Endodermal cell (in vitro differentiated cells): ENCODE data around the gene CD80. TPM values are rescaled to one million over a fixed set of nuclear protein-coding genes. Genes with fewer than 3 reads are reported as not detected.

Experiments
- DNase-seq: peaks from one replicate; pipeline ENCODE4 v3.0.0-alpha.2; 2017
- H3K27ac ChIP-seq: 2 replicates; pipeline ENCODE4 v1.5.1; 2013; ENCODE audit warnings: mild to moderate bottlenecking, low read depth, low read length, moderate library complexity
- H3K27me3 ChIP-seq: 2 replicates; pipeline ENCODE4 v1.6.1; 2013; ENCODE audit warnings: mild to moderate bottlenecking, low read length, moderate library complexity; ENCODE audit not compliant: insufficient read depth, control insufficient read depth, poor library complexity, severe bottlenecking
- H3K36me3 ChIP-seq: 2 replicates; pipeline ENCODE4 v1.7.0; 2013; ENCODE audit warnings: mild to moderate bottlenecking, low read length, moderate library complexity; ENCODE audit not compliant: control insufficient read depth, insufficient read depth
- H3K4me1 ChIP-seq: one replicate; pipeline ENCODE4 v1.7.0; 2013; ENCODE audit warnings: low read length; ENCODE audit not compliant: control insufficient read depth, insufficient read depth
- H3K4me3 ChIP-seq: 2 replicates; pipeline ENCODE4 v1.5.1; 2013; ENCODE audit warnings: mild to moderate bottlenecking, low read length, moderate library complexity
- H3K9ac ChIP-seq: 2 replicates; pipeline ENCODE4 v1.6.1; 2013; ENCODE audit warnings: mild to moderate bottlenecking, low read length, moderate library complexity; ENCODE audit not compliant: poor library complexity, severe bottlenecking; ENCODE audit errors: extremely low read depth
- H3K9me3 ChIP-seq: 2 replicates; pipeline ENCODE4 v1.6.1; 2013; ENCODE audit warnings: mild to moderate bottlenecking, low read length, moderate library complexity; ENCODE audit not compliant: control insufficient read depth
- H3K27ac Mint-ChIP-seq: 2 replicates; pipeline ENCODE4 v1.8.0; 2020; ENCODE audit warnings: mixed read lengths
- H3K27me3 Mint-ChIP-seq: 2 replicates; pipeline ENCODE4 v1.8.0; 2021; ENCODE audit warnings: mild to moderate bottlenecking, mixed read lengths; ENCODE audit not compliant: insufficient read depth
- H3K36me3 Mint-ChIP-seq: 2 replicates; pipeline ENCODE4 v1.8.0; 2020; ENCODE audit warnings: low read depth, mixed read lengths
- H3K4me1 Mint-ChIP-seq: 2 replicates; pipeline ENCODE4 v1.8.0; 2020; ENCODE audit warnings: mixed read lengths
- H3K4me3 Mint-ChIP-seq: 2 replicates; pipeline ENCODE4 v1.8.0; 2020; ENCODE audit warnings: mild to moderate bottlenecking, moderate library complexity, mixed read lengths
- H3K9me3 Mint-ChIP-seq: 2 replicates; pipeline ENCODE4 v1.8.0; 2020; ENCODE audit warnings: mild to moderate bottlenecking, mixed read lengths
- WGBS, 2 experiments: methylation state at CpG; one replicate each; pipeline versions ENCODE4 v1.1.5 to v1.1.7; 2013; ENCODE audit warnings: missing lambda C conversion rate in 2 of 2, mixed read lengths in 1 of 2; ENCODE audit not compliant: insufficient coverage in 1 of 2, insufficient read length in 1 of 2; 5-methylcytosine and 5-hydroxymethylcytosine counted together
- total RNA-seq, 2 donors: library from RNA; stranded (reverse); fragmentation: NEBNext Ultra II Directional in 1 of 2; extraction: Animal tissue kit (Norgen Biotek cat#: 25700) in 1 of 2; gene quantifications; 2 replicates in 1 of 2; 3 replicates in 1 of 2; pipeline ENCODE4 v1.2.1, GENCODE V29; 2021
- TF ChIP-seq, protein P1 (sequence below): fragments of 200-600 bp; sonication (generic); conservative IDR thresholded peaks from 2 replicates; pipeline ENCODE4 v1.5.0; 2021; ENCODE audit warnings: antibody characterized with exemption, mild to moderate bottlenecking

The CD80 gene
- total RNA-seq, 2 donors from 2014 or later: 2.2 to 2.5 TPM

DNA sequence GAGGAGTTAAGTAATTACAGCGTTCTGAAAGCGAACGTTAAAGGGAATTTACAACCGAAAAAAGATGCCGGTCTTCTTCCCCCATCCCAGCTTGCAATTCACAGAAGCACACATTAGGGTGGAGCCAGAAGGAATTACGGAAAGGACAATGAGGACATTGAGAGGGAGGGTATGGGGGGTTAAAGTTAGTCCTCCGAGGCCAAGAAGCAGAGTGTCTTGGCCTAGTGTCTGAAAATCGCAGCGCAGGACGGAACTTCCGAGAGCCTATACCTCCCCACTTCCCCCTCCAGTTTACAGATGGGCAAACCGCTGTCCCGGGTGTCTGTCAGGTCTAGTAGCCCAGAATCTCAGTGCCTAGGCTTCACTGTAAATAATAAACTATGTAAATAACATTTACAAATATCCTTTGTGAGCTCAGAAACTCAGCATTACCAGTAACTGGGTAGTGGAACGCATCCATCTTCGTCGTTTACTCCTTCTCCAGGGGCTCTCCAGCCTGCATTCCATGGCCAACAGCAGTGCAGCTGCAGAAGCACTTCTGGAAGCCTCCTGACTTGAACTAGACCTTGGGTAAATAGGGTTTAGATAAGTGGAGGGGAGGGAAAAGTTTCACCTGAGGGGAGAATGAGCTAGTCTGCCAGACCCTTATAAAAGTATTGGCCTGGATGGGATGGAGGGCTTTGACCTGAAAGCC is 20.8 kb upstream of the CD80 start:
- peak; percentile 70 for DNase-seq
- peak overlapping the region; percentile 92 for H3K4me3 ChIP-seq
- H3K4me3 Mint-ChIP-seq: peak overlapping the region; percentile 80
- H3K9me3 ChIP-seq: no peaks in the 10 kb centered on the region
- H3K9ac ChIP-seq: peak overlapping the region; percentile 70
- no peaks in the 10 kb centered on the region for H3K36me3 ChIP-seq
- H3K27me3 ChIP-seq: no peaks in the 10 kb centered on the region
- WGBS, 2 experiments: 22 to 29% methylated on average over 9 to 16 of the region's 16 CpGs
- H3K36me3 Mint-ChIP-seq: peaks cover 6% of the 10 kb centered on the region
- peaks cover 35% of the 10 kb centered on the region for H3K4me1 Mint-ChIP-seq
- H3K27ac ChIP-seq: peak overlapping the region; percentile 77
- H3K9me3 Mint-ChIP-seq: no peaks in the 10 kb centered on the region
- peaks cover 9% of the 10 kb centered on the region for H3K27me3 Mint-ChIP-seq
- H3K27ac Mint-ChIP-seq: peak overlapping the region; percentile 99
- TF ChIP-seq, protein P1, sequence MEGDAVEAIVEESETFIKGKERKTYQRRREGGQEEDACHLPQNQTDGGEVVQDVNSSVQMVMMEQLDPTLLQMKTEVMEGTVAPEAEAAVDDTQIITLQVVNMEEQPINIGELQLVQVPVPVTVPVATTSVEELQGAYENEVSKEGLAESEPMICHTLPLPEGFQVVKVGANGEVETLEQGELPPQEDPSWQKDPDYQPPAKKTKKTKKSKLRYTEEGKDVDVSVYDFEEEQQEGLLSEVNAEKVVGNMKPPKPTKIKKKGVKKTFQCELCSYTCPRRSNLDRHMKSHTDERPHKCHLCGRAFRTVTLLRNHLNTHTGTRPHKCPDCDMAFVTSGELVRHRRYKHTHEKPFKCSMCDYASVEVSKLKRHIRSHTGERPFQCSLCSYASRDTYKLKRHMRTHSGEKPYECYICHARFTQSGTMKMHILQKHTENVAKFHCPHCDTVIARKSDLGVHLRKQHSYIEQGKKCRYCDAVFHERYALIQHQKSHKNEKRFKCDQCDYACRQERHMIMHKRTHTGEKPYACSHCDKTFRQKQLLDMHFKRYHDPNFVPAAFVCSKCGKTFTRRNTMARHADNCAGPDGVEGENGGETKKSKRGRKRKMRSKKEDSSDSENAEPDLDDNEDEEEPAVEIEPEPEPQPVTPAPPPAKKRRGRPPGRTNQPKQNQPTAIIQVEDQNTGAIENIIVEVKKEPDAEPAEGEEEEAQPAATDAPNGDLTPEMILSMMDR: no peak
- no peaks in the 10 kb centered on the region for H3K4me1 ChIP-seq

DNA sequence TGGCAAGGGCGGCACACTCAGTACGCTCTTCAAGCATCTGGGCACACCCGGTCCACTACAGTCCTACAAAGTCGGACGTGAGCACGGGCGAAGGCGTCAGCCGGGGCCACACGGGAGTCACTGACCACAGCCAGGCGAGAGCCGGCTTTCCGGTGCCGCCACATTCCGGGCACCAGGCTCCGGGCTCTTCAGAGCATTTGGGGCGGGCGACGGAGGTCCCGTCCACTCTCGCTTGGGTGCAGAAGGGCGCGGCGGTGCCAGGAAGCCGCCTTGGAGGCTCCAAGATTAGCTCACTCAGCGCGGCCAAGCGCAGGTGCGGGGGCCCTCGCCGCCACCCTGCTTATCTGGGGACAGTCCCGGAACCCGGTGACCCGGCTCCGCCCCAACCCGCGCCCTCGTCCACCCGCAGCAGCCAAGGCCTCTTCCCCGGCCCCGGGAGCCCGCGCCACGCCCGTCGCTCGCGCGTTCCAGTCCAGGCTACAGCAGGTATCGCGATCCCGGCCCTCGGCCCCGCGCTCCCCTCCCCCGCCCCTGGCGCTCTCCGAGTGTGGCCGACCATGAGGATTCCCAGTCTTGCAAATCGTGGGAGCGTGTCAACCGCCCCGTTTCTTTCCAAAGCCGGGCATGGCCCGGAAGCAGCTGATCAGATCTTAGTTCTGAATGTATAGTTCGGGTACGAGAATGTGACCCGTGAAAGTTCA is 20.1 kb upstream of the CD80 start, which contains the start of gene ADPRH:
TSS of gene ADPRH (plus strand) at position 127 of the 701 bp plus-strand sequence. CDS start 2,678 bp downstream, outside the sequence.
- TF ChIP-seq, protein P1: no peak
- whole genome bisulfite sequencing, 2 experiments: 3 to 4% methylated on average over 23 to 68 of the region's 68 CpGs
- Histone ChIP-seq H3K27me3 (no peaks in the 10 kb centered on the region), H3K4me1 (no peaks in the 10 kb centered on the region), H3K36me3 (no peaks in the 10 kb centered on the region), H3K27ac (peak within 1 kb of the TSS; percentile 77), H3K4me3 (peak within 1 kb of the TSS; percentile 92), H3K9ac (peak within 1 kb of the TSS; percentile 70), H3K9me3 (no peaks in the 10 kb centered on the region)
- Mint-ChIP-seq H3K4me3 (peak within 1 kb of the TSS; percentile 80), H3K4me1 (peaks cover 28% of the 10 kb centered on the region), H3K27me3 (peaks cover 9% of the 10 kb centered on the region), H3K9me3 (no peaks in the 10 kb centered on the region), H3K27ac (peak within 1 kb of the TSS; percentile 99), H3K36me3 (peaks cover 3% of the 10 kb centered on the region)
- DNase-seq: peak; percentile 93

DNA sequence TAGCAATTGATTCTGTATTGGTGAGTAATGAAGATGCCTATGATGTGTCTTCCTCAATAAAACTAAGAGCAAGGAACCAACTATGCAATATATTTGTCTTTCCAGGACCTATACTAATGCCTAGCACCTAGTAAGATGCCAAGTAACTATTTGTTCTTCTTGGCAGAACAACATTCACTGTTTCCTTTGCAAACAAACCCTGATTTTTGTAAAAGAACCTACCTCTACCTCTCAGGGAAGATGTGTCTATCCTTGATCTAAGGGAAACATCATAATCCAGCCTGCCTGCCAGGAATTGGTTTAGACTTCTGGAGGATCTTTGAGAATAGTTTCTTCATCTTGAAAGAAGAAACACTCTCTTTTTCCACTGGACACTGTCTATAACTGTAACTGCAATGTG is 16.1 kb upstream of the CD80 start:
- Mint-ChIP-seq H3K4me1 (peaks cover 13% of the 10 kb centered on the region), H3K36me3 (no peaks in the 10 kb centered on the region), H3K4me3 (no peak overlapping the region), H3K27ac (no peak overlapping the region), H3K9me3 (no peaks in the 10 kb centered on the region), H3K27me3 (peaks cover 7% of the 10 kb centered on the region)
- no peaks in the 10 kb centered on the region for H3K4me1 ChIP-seq
- H3K36me3 ChIP-seq: no peaks in the 10 kb centered on the region
- no peaks in the 10 kb centered on the region for H3K9me3 ChIP-seq
- TF ChIP-seq, protein P1: no peak
- H3K27me3 ChIP-seq: no peaks in the 10 kb centered on the region
- H3K4me3 ChIP-seq: no peak overlapping the region
- DNase-seq: no peak
- no peak overlapping the region for H3K9ac ChIP-seq
- no peak overlapping the region for H3K27ac ChIP-seq
